ENCODE measurements around the gene GPR15.

GPR15 gene

GRCh38 chr3:98514948-98515347, 16.8 kb upstream of the GPR15 start:
- Histone ChIP-seq H3K79me2 (ENCODE audit: control insufficient read depth, low read length) (peaks cover 17% of the 10 kb centered on the region), H3K27me3 (ENCODE audit: control insufficient read depth, low read length) (no peaks in the 10 kb centered on the region), H3K4me3 (ENCODE audit: low read length) (no peak overlapping the region), H3F3A (ENCODE audit: control insufficient read depth, insufficient read depth) (no peaks in the 10 kb centered on the region), H3K27ac (ENCODE audit: low read depth, low read length) (no peak overlapping the region), H3K4me1 (ENCODE audit: control insufficient read depth, low read length) (0 out of 2 replicates have a peak, but pooled peaks cover 4% of the 10 kb centered on the region), H3K36me3 (ENCODE audit: control insufficient read depth, low read length) (peaks cover 49% of the 10 kb centered on the region), H3K9me3 (ENCODE audit: control insufficient read depth, insufficient read depth, low read length) (no peaks in the 10 kb centered on the region), H3K4me2 (ENCODE audit: low read length) (no peak overlapping the region), H4K20me1 (ENCODE audit: control insufficient read depth, insufficient read depth, low read depth, low read length) (no peaks in the 10 kb centered on the region), H3K9me2 (replicated peaks; ENCODE audit: control insufficient read depth, low read length) (no peaks in the 10 kb centered on the region)
- TF ChIP-seq CTCF (IDR thresholded peaks at IDR 0.05; ENCODE audit: low read depth, low read length, poor library complexity, severe bottlenecking) (no peak), EZH2phosphoT487 (IDR thresholded peaks at IDR 0.05; ENCODE audit: borderline replicate concordance, low read length) (no peak)

- peaks cover 29% of the 10 kb centered on the region for H3K4me1 ChIP-seq (ENCODE audit: control insufficient read depth, low read length)
- peaks cover 75% of the 10 kb centered on the region for H3K36me3 ChIP-seq (ENCODE audit: control insufficient read depth, low read length)
- TF ChIP-seq CTCF (IDR thresholded peaks at IDR 0.05; ENCODE audit: low read depth, low read length, poor library complexity, severe bottlenecking) (no peak), EZH2phosphoT487 (IDR thresholded peaks at IDR 0.05; ENCODE audit: borderline replicate concordance, low read length) (no peak)
- H3K9me2 ChIP-seq (replicated peaks; ENCODE audit: control insufficient read depth, low read length), result no peaks in the 10 kb centered on the region; the same call in 1 of the 2 replicates
- peaks cover 4% of the 10 kb centered on the region; the same call in 1 of the 2 replicates for H4K20me1 ChIP-seq (ENCODE audit: control insufficient read depth, insufficient read depth, low read depth, low read length)
- H3K9me3 ChIP-seq (ENCODE audit: control insufficient read depth, insufficient read depth, low read length), result peaks cover 3% of the 10 kb centered on the region; the same call in 1 of the 2 replicates
- no peak overlapping the region for H3K4me3 ChIP-seq (ENCODE audit: low read length)
- no peaks in the 10 kb centered on the region; the same call in 1 of the 2 replicates for H3K27me3 ChIP-seq (ENCODE audit: control insufficient read depth, low read length)
- no peak overlapping the region for H3K4me2 ChIP-seq (ENCODE audit: low read length)
- H3K79me2 ChIP-seq (ENCODE audit: control insufficient read depth, low read length), result peaks cover 45% of the 10 kb centered on the region
- no peak overlapping the region for H3K27ac ChIP-seq (ENCODE audit: low read depth, low read length)
- no peaks in the 10 kb centered on the region for H3F3A ChIP-seq (ENCODE audit: control insufficient read depth, insufficient read depth)
Measured at GRCh38 chr3:98518816-98519215, 13.0 kb upstream of the GPR15 start.

- H3K27me3 ChIP-seq (ENCODE audit: control insufficient read depth, low read length), result no peaks in the 10 kb centered on the region; the same call in 1 of the 2 replicates
- peaks cover 4% of the 10 kb centered on the region; the same call in 1 of the 2 replicates for H3K9me3 ChIP-seq (ENCODE audit: control insufficient read depth, insufficient read depth, low read length)
- H3K4me2 ChIP-seq (ENCODE audit: low read length), result no peak overlapping the region; the same call in 1 of the 2 replicates
- TF ChIP-seq CTCF (IDR thresholded peaks at IDR 0.05; ENCODE audit: low read depth, low read length, poor library complexity, severe bottlenecking), result no peak
- TF ChIP-seq EZH2phosphoT487 (IDR thresholded peaks at IDR 0.05; ENCODE audit: borderline replicate concordance, low read length), result no peak
- peaks cover 29% of the 10 kb centered on the region for H3K4me1 ChIP-seq (ENCODE audit: control insufficient read depth, low read length)
- H3K79me2 ChIP-seq (ENCODE audit: control insufficient read depth, low read length), result peaks cover 45% of the 10 kb centered on the region
- peaks cover 75% of the 10 kb centered on the region for H3K36me3 ChIP-seq (ENCODE audit: control insufficient read depth, low read length)
- no peaks in the 10 kb centered on the region; the same call in 1 of the 2 replicates for H3K9me2 ChIP-seq (replicated peaks; ENCODE audit: control insufficient read depth, low read length)
- no peak overlapping the region for H3K27ac ChIP-seq (ENCODE audit: low read depth, low read length)
- H3F3A ChIP-seq (ENCODE audit: control insufficient read depth, insufficient read depth), result no peaks in the 10 kb centered on the region
- peaks cover 4% of the 10 kb centered on the region; the same call in 1 of the 2 replicates for H4K20me1 ChIP-seq (ENCODE audit: control insufficient read depth, insufficient read depth, low read depth, low read length)
- H3K4me3 ChIP-seq (ENCODE audit: low read length), result no peak overlapping the region
Measured at GRCh38 chr3:98519351-98519750, 12.4 kb upstream of the GPR15 start.

All from DOHH2 (cell line).